Measurements from ENCODE around the gene ABLIM2. TPM values are rescaled to one million over a fixed set of nuclear protein-coding genes. Genes with fewer than 3 reads are reported as not detected.

Gene ABLIM2
- total and polyA plus RNA-seq, 2 of the 13 experiments (the other 11 are each of a cell fraction or from before 2014, with no cell fraction given) = 0.20 to 0.37 TPM

DNA sequence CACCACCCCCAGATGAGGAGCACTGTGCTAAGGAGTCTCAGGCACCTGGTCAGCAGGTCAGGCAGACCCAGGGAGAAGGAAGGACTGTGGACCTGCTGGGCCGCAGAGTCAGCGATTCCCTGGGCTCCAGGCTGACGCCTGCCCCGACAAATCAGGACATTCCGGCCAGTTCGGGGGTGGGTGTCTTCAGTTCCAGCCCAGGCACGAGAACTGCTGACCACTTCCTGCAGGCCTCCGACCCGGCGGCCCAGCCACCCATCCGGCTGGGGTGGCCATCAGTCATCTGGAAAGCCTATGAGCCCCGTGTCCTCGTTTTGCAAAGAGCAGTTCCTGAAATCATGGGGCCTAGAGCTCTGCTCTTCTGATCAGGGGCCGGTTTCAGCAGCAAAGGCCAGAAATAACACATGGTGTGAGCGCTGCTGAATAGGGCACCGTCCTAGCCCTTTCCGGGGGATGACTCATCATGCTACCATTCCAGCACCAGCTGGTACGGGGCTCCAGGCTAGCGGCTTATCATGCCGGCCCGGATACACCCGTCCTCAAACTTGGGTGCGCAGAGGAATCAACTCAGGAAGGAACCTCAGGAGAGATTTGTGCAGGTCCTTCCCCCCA is 32.6 kb upstream of the ABLIM2 start (continued):
- TF ChIP-seq MLXIP (CRISPR knock-in tag; IDR thresholded peaks at IDR 0.05; ENCODE audit: borderline replicate concordance) (no peak), ZNF614 (CRISPR knock-in tag; IDR thresholded peaks at IDR 0.05; ENCODE audit: borderline replicate concordance) (0 out of 2 replicates have a peak, but pooled peaks have one; percentile 42), ZSCAN21 (CRISPR knock-in tag; IDR thresholded peaks at IDR 0.05; ENCODE audit: borderline replicate concordance) (no peak), ZNF691 (CRISPR knock-in tag; IDR thresholded peaks at IDR 0.05; ENCODE audit: borderline replicate concordance, low read depth) (peak; percentile 100), KDM5B (CRISPR knock-in tag; IDR thresholded peaks at IDR 0.05; ENCODE audit: borderline replicate concordance) (peak; percentile 59; the same call in 1 of the 2 replicates), ZNF331 (CRISPR knock-in tag; IDR thresholded peaks at IDR 0.05) (0 out of 2 replicates have a peak, but pooled peaks have one; percentile 29), RAD21 (CRISPR knock-in tag; IDR thresholded peaks at IDR 0.05) (no peak), ATF7-NPFF (CRISPR knock-in tag; IDR thresholded peaks at IDR 0.05; ENCODE audit: low read depth) (no peak), ZSCAN30 (CRISPR knock-in tag; IDR thresholded peaks at IDR 0.05) (no peak), ZNF512B (CRISPR knock-in tag; IDR thresholded peaks at IDR 0.05; ENCODE audit: borderline replicate concordance) (no peak), ZNF770 (CRISPR knock-in tag; IDR thresholded peaks at IDR 0.05) (no peak), KLF9 (CRISPR knock-in tag; IDR thresholded peaks at IDR 0.05; ENCODE audit: low read depth) (no peak)
- TF ChIP-seq, protein P1, sequence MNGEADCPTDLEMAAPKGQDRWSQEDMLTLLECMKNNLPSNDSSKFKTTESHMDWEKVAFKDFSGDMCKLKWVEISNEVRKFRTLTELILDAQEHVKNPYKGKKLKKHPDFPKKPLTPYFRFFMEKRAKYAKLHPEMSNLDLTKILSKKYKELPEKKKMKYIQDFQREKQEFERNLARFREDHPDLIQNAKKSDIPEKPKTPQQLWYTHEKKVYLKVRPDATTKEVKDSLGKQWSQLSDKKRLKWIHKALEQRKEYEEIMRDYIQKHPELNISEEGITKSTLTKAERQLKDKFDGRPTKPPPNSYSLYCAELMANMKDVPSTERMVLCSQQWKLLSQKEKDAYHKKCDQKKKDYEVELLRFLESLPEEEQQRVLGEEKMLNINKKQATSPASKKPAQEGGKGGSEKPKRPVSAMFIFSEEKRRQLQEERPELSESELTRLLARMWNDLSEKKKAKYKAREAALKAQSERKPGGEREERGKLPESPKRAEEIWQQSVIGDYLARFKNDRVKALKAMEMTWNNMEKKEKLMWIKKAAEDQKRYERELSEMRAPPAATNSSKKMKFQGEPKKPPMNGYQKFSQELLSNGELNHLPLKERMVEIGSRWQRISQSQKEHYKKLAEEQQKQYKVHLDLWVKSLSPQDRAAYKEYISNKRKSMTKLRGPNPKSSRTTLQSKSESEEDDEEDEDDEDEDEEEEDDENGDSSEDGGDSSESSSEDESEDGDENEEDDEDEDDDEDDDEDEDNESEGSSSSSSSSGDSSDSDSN (CRISPR knock-in tag; IDR thresholded peaks at IDR 0.05) = peak; percentile 30; the same call in 1 of the 2 replicates
- TF ChIP-seq, protein P2, sequence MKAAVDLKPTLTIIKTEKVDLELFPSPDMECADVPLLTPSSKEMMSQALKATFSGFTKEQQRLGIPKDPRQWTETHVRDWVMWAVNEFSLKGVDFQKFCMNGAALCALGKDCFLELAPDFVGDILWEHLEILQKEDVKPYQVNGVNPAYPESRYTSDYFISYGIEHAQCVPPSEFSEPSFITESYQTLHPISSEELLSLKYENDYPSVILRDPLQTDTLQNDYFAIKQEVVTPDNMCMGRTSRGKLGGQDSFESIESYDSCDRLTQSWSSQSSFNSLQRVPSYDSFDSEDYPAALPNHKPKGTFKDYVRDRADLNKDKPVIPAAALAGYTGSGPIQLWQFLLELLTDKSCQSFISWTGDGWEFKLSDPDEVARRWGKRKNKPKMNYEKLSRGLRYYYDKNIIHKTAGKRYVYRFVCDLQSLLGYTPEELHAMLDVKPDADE (CRISPR knock-in tag; IDR thresholded peaks at IDR 0.05) = no peak

All from HepG2 (cell line).